Measurements from ENCODE around the gene KIF20B.
"Not testable (repeated sequence)": the region's sequence is repeated elsewhere in the genome, so short reads cannot be mapped to it uniquely, and the experiment has no call there.

Gene KIF20B

GRCh38 chr10:89692416-89692815 lies 9.0 kb upstream of the KIF20B start:
- DNase-seq (ENCODE audit: low read depth) = no peak

- no peak for DNase-seq (ENCODE audit: low read depth)
Measured at GRCh38 chr10:89693176-89693575, 8.2 kb upstream of the KIF20B start.

- DNase-seq (ENCODE audit: low read depth) = no peak
Measured at GRCh38 chr10:89695307-89695706, 6.1 kb upstream of the KIF20B start.

- no peak for DNase-seq (ENCODE audit: low read depth)
Measured at GRCh38 chr10:89697946-89698345, 3.4 kb upstream of the KIF20B start.

- DNase-seq (ENCODE audit: low read depth) = no peak
Measured at GRCh38 chr10:89699581-89700064, 1.8 kb upstream of the KIF20B start.

GRCh38 chr10:89700923-89701241 lies 508 bp upstream of the KIF20B start:
- no peak for DNase-seq (ENCODE audit: low read depth)

- DNase-seq (ENCODE audit: low read depth) = no peak
Measured at GRCh38 chr10:89702121-89702480, 711 bp downstream of the KIF20B start.

- no peak for DNase-seq (ENCODE audit: low read depth)
Measured at GRCh38 chr10:89705466-89705865, 4.1 kb downstream of the KIF20B start.

GRCh38 chr10:89706011-89706410 lies 4.6 kb downstream of the KIF20B start:
- no peak for DNase-seq (ENCODE audit: low read depth)

- DNase-seq (ENCODE audit: low read depth) = no peak
Measured at GRCh38 chr10:89707372-89707771, 6.0 kb downstream of the KIF20B start.

- no peak for DNase-seq (ENCODE audit: low read depth)
Measured at GRCh38 chr10:89710753-89711152, 9.4 kb downstream of the KIF20B start.

GRCh38 chr10:89734616-89735015 lies 33.2 kb downstream of the KIF20B start:
- no peak for DNase-seq (ENCODE audit: low read depth)

- no peak for DNase-seq (ENCODE audit: low read depth)
Measured at GRCh38 chr10:89738551-89739209, 37.3 kb downstream of the KIF20B start.

GRCh38 chr10:89741126-89741762 lies 39.9 kb downstream of the KIF20B start:
- DNase-seq (ENCODE audit: low read depth) = no peak

GRCh38 chr10:89744026-89744425 lies 42.6 kb downstream of the KIF20B start:
- DNase-seq (ENCODE audit: low read depth) = no peak

- no peak for DNase-seq (ENCODE audit: low read depth)
Measured at GRCh38 chr10:89745903-89746302, 44.5 kb downstream of the KIF20B start.

- DNase-seq (ENCODE audit: low read depth) = no peak
Measured at GRCh38 chr10:89750441-89750840, 49.1 kb downstream of the KIF20B start.

- no peak for DNase-seq (ENCODE audit: low read depth)
Measured at GRCh38 chr10:89755374-89755773, 54.0 kb downstream of the KIF20B start.

GRCh38 chr10:89759531-89759930 lies 58.1 kb downstream of the KIF20B start:
- DNase-seq (ENCODE audit: low read depth) = no peak

- DNase-seq (ENCODE audit: low read depth) = not testable (repeated sequence)
Measured at GRCh38 chr10:89763671-89764070, 62.3 kb downstream of the KIF20B start.

GRCh38 chr10:89771684-89772083 lies 70.3 kb downstream of the KIF20B start:
- no peak for DNase-seq (ENCODE audit: low read depth)

GRCh38 chr10:89773081-89773480 lies 71.7 kb downstream of the KIF20B start:
- no peak for DNase-seq (ENCODE audit: low read depth)

- no peak for DNase-seq (ENCODE audit: low read depth)
Measured at GRCh38 chr10:89776665-89777064, 75.3 kb downstream of the KIF20B start.

- no peak for DNase-seq (ENCODE audit: low read depth)
Measured at GRCh38 chr10:89782470-89782869, 81.1 kb downstream of the KIF20B start.
